Left cardiac atrium (tissue), 4 donors: Measurements from ENCODE around the gene MRPL21. TPM values are rescaled to one million over a fixed set of nuclear protein-coding genes. Genes with fewer than 3 reads are reported as not detected.

ENCODE experiments used
- ATAC-seq, 2 donors: fragments of 200-7000 bp; cut with Tn5 transposase; one replicate each; pipeline ENCODE4 v1.9.1; 2020; ENCODE audit warnings: mild to moderate bottlenecking in 2 of 2, moderate library complexity in 2 of 2
- DNase-seq: peaks from one replicate; pipeline ENCODE4 v3.0.0-alpha.2; 2020
- intact Hi-C, 2 donors: fragments of 100-400 bp; cut with DNase I; formaldehyde crosslinking; loops; one replicate each; pipeline versions ENCODE4 v1.14.1 to v1.15.1; 2022 to 2023
- total RNA-seq, 2 donors: library from RNA; stranded (reverse); fragmentation: NEBNext Ultra II Directional; extraction: Animal tissue kit (Norgen Biotek cat#: 25700); gene quantifications; one replicate each; pipeline ENCODE4 v1.2.1, GENCODE V29; 2021
- donor health status: DM: no; HTN: yes; CAD: no.
- donor health status: DM: no; HTN: yes; CAD: no; lungs with severe emphysema.
- donor health status: DM: yes; HTN: yes; CAD: no.
- donor health status: Dilated cardiomyopathy.

Gene MRPL21
- total RNA-seq, 2 donors from 2014 or later, result 76.0 to 89.7 TPM

DNA sequence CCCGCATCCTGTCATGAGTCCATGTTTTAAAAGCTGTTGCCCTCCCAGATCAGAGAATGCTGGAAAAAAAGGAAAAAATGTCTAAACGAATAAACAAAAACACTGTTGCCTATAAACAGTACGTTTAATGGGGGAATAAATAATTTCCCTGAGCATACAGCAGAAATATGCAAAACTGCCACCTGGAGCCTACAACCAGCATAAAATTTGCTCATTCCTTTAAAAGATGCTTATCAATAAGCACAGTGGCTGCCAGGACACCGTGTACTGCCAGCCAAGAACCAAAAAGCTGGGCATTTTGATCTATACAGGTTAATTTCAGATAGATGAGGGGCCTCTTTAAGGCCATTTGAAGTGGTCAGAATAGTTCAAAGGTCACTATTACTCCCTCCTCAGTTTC lies 56.2 kb downstream of the MRPL21 start:
- DNase-seq, result no peak
- ATAC-seq, result no peak
- intact Hi-C loops, result no loop called here

DNA sequence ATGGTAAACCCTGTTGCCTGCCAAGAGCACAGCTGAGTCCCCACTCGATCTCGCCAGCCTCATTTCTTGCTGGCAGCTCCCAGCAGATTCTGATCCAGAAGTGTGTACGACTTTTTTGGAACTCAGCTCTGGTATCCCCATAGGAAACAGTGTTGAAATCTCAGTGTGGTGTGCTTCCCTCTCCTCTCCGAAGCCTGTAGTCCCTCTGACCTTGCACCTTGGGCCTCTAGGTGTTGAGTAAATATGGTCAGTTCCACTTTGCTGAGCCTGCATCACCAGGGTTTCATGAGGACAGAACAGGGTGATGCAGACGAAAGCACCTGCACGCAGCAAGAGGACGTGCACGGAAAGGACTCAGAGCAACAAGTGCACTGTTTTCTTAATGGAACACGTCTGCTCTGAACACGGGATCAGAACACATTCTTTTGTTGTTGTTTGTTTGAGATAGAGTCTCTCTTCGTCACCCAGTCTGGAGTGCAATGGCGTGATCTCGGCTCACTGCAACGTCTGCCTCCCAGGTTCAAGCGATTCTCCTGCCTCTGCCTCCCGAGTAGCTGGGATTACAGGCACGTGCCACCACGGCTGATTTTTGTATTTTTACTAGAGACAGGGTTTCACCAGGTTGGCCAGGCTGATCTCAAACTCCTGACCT lies 58.2 kb downstream of the MRPL21 start:
- ATAC-seq (peak in 1 of 2 donors; percentile 19), DNase-seq (no peak)
- intact Hi-C loops, result no loop called here

GRCh38 chr11:68844801-68845200 lies 58.8 kb downstream of the MRPL21 start:
- ATAC-seq (no peak), DNase-seq (no peak)
- intact Hi-C loops, result loop anchor here in 1 of 2 donors (5.0 kb wide), 1 partner anchor 68 kb away; no protein-coding TSS in a partner anchor

GRCh38 chr11:68844376-68844775 lies 59.3 kb downstream of the MRPL21 start:
- no peak for ATAC-seq
- intact Hi-C loops, result loop anchor here in 1 of 2 donors (5.0 kb wide), 1 partner anchor 67 kb away; no protein-coding TSS in a partner anchor
- no peak for DNase-seq

- intact Hi-C loops, result loop anchor here in 1 of 2 donors (5.0 kb wide), 1 partner anchor 67 kb away; no protein-coding TSS in a partner anchor
- DNase-seq (peak; percentile 79), ATAC-seq (peak; percentile 45 to 53)
Measured at GRCh38 chr11:68843703-68844312, 59.8 kb downstream of the MRPL21 start.

- intact Hi-C loops, result loop anchor here in 1 of 2 donors (5.0 kb wide), 1 partner anchor 66 kb away; no protein-coding TSS in a partner anchor
- DNase-seq, result no peak
- no peak for ATAC-seq
Measured at GRCh38 chr11:68843052-68843561, 60.5 kb downstream of the MRPL21 start.

DNA sequence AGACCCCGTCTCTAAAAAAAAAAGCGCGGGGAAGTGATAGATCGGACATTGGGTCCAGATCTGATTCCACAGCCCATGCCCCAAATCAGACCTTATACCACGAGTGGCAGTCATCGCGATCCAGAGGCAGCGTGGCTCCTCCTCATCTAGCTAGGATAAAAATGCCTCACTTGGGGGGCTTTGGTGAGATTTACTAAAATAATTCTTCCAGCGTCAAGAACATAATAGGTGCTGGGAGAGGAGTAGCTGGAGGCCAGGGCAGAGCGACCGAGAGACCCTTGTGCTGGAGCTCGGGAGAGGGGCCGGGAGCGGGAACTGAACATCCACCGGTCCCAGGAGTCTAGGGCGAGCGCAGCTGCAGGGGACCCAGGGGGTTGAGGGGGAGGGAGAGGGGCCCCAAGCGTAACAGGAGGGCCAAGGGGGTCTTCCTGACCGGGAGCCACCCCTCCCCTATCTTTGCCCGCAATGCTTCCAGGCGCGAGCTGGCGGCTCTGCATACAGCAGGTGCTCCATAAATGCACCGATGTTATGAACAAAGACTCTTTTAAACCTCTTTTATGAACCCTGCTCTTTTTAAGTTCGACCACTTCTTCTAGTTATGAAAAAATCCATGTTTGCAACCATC lies 61.1 kb downstream of the MRPL21 start:
- no peak for DNase-seq
- no peak for ATAC-seq
- intact Hi-C loops, result loop anchor here in 1 of 2 donors (5.0 kb wide), 1 partner anchor 65 kb away; no protein-coding TSS in a partner anchor

GRCh38 chr11:68841718-68842426 lies 61.8 kb downstream of the MRPL21 start, which contains the start of gene CPT1A:
TSS of gene CPT1A (minus strand) at chr11:68841916. CDS start at chr11:68815474, 26,442 bp downstream.
- intact Hi-C loops, result loop anchor here in 1 of 2 donors (5.0 kb wide), 1 partner anchor 65 kb away; no protein-coding TSS in a partner anchor
- ATAC-seq, result peak; percentile 49 to 64
- DNase-seq, result peak; percentile 85

Other genes with a start within 250 kb of the MRPL21 start
- under 1 TPM in 1 of 2 donors, not detected in 1; 0.31 TPM for gene GAL, start 219.3 kb downstream of the MRPL21 start, total RNA-seq
- gene TESMIN, start 152.3 kb downstream of the MRPL21 start, total RNA-seq, result under 1 TPM; 0.29 to 0.52 TPM
- gene CPT1A, start 61.9 kb downstream of the MRPL21 start, total RNA-seq, result 10 to 100 TPM; 56.6 to 63.5 TPM
- gene IGHMBP2, start 59 bp upstream of the MRPL21 start, total RNA-seq, result 1 to 10 TPM; 8.2 to 9.0 TPM
- gene MRGPRD, start 77.2 kb upstream of the MRPL21 start, total RNA-seq, result not detected
- gene MRGPRF, start 109.4 kb upstream of the MRPL21 start, total RNA-seq, result 10 to 100 TPM; 12.4 to 13.3 TPM
- 1 to 10 TPM; 7.3 to 9.7 TPM for gene TPCN2, start 145.1 kb upstream of the MRPL21 start, total RNA-seq